SK-N-SH (cell line): ENCODE data around the gene PRSS36.

Experiments used
- CHD2 ChIP-seq: fragments of 150-350 bp; IDR thresholded peaks from 2 replicates; pipeline ENCODE4 v1.6.1; 2018; ENCODE audit warnings: low read length; ENCODE audit not compliant: partially characterized antibody
- CTCF ChIP-seq: fragments of 200-600 bp; sonication (generic); IDR thresholded peaks from 2 replicates; pipeline ENCODE4 v1.6.1; 2017; ENCODE audit warnings: antibody characterized with exemption, mild to moderate bottlenecking, moderate library complexity
- ELF1 ChIP-seq: IDR thresholded peaks from 2 replicates; pipeline ENCODE4 v1.4.0; 2012
- EP300 ChIP-seq, 2 experiments: IDR thresholded peaks; 2 replicates each; pipeline versions ENCODE4 v1.4.0 to v1.6.1; 2012; ENCODE audit warnings: borderline replicate concordance in 1 of 2, low read depth in 1 of 2, low read length in 1 of 2
- JUND ChIP-seq: IDR thresholded peaks from 2 replicates; pipeline ENCODE4 v1.4.0; 2012
- MEF2A ChIP-seq: IDR thresholded peaks from 2 replicates; pipeline ENCODE4 v1.4.0; 2012; ENCODE audit warnings: low read depth, borderline replicate concordance
- RAD21 ChIP-seq: IDR thresholded peaks from 2 replicates; pipeline ENCODE4 v1.6.1; 2012; ENCODE audit warnings: mild to moderate bottlenecking, low read length
- TCF12 ChIP-seq: IDR thresholded peaks from 2 replicates; pipeline ENCODE4 v1.4.0; 2012
- TEAD4 ChIP-seq: IDR thresholded peaks from 2 replicates; pipeline ENCODE4 v1.4.0; 2012; ENCODE audit warnings: mild to moderate bottlenecking, borderline replicate concordance; ENCODE audit not compliant: insufficient read depth
- TF ChIP-seq, protein P1 (sequence below): fragments of 150-350 bp; IDR thresholded peaks from 2 replicates; pipeline ENCODE4 v1.6.1; 2017; ENCODE audit warnings: antibody characterized with exemption, low read length, low read depth, borderline replicate concordance

DNA sequence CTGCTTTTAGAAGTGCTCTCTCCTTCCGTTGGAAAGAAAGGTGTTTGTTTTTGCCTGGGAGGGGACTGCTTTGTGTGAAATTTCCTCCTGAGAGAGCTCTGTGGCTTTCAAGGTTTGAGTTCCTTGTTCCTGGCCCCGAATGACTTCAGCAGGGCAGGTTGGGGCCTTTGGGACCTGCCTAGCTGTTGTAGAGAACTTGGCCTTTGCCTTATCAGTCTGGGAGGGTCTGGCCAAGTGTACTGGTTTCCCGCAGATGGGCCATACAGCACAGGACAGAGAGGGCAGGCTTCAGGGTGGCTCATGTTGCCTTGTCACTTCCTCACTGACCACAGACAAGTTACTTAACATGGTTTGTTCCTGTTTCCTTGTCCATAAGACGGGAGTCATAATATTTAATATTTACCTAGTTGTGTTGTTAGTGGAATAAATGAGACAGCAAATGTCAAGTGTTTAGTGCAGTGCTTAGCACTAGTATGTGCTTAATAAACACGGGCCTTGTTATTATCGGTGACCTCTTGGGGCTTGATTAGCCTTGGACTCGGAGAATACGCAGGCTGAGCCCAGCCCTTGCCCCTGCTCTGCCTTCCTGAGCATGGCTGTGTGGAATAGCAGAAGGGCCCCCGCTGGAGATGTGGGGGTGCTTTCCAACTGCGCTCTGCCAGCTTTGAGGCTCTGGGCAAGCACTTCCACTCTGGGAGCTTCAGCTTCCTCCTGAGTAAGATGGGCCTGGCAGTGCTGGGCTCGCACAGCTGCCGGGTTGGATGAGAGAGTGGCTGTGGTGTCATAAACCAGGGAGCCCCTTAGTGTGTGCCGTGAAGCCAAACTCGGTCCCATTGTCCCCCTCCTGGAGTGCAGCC, 20.9 kb downstream of the PRSS36 start:
- TF ChIP-seq CTCF, result no peak
- no peak for TF ChIP-seq JUND
- no peak for TF ChIP-seq ELF1
- TF ChIP-seq EP300 (IDR thresholded peaks at IDR 0.05; ENCODE audit: borderline replicate concordance in 1 of 2, low read depth in 1 of 2, low read length in 1 of 2), result no peak
- TF ChIP-seq, protein P1, sequence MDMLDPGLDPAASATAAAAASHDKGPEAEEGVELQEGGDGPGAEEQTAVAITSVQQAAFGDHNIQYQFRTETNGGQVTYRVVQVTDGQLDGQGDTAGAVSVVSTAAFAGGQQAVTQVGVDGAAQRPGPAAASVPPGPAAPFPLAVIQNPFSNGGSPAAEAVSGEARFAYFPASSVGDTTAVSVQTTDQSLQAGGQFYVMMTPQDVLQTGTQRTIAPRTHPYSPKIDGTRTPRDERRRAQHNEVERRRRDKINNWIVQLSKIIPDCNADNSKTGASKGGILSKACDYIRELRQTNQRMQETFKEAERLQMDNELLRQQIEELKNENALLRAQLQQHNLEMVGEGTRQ, result no peak
- no peak for TF ChIP-seq RAD21
- no peak for TF ChIP-seq TEAD4
- TF ChIP-seq MEF2A, result no peak
- no peak for TF ChIP-seq TCF12
- TF ChIP-seq CHD2, result no peak
